ENCODE results near the gene CST3. TPM values are rescaled to one million over a fixed set of nuclear protein-coding genes. Genes with fewer than 3 reads are reported as not detected.

The CST3 gene
- total and polyA plus RNA-seq, 4 donors, result 584 to 1,561 (median 971) TPM

- no peak for DNase-seq
- no peak overlapping the region for H3K4me3 ChIP-seq (ENCODE audit: low read length in 2 of 2)
- H3K4me1 ChIP-seq (ENCODE audit: control insufficient read depth in 1 of 2, insufficient read depth in 2 of 2, low read length in 2 of 2), result no peaks in the 10 kb centered on the region
- intact Hi-C loops (cut with DNase I), result no loop called here
- WGBS, 2 donors, result 84 to 91% methylated on average over 4 of the region's 4 CpGs
- no peak overlapping the region for H3K27ac ChIP-seq (ENCODE audit: low read depth in 1 of 2, low read length in 2 of 2)
- H3K36me3 ChIP-seq (ENCODE audit: control insufficient read depth in 1 of 2, insufficient read depth in 2 of 2, low read length in 1 of 2), result peaks cover 0 to 8% of the 10 kb centered on the region in 2 donors
- ATAC-seq (ENCODE audit: low FRiP score), result no peak
- H3K27me3 ChIP-seq (ENCODE audit: control insufficient read depth in 1 of 2, insufficient read depth in 2 of 2, low read length in 1 of 2), result no peaks in the 10 kb centered on the region
- no peaks in the 10 kb centered on the region for H3K9me3 ChIP-seq (ENCODE audit: control insufficient read depth, low read length)
These were observed 7.3 kb downstream of the CST3 start for GRCh38 chr20:23630392-23630849.

GRCh38 chr20:23629542-23630391 is 8.0 kb downstream of the CST3 start:
- intact Hi-C loops (cut with DNase I), result loop anchor here in 1 of 2 donors (10.0 kb wide), 1 partner anchor 205 kb away; the partner anchor contains the start of gene NAPB
- no peaks in the 10 kb centered on the region for H3K4me1 ChIP-seq (ENCODE audit: control insufficient read depth in 1 of 2, insufficient read depth in 2 of 2, low read length in 2 of 2)
- no peak overlapping the region for H3K27ac ChIP-seq (ENCODE audit: low read depth in 1 of 2, low read length in 2 of 2)

GRCh38 chr20:23629017-23629541 is 8.7 kb downstream of the CST3 start:
- H3K27me3 ChIP-seq (ENCODE audit: control insufficient read depth in 1 of 2, insufficient read depth in 2 of 2, low read length in 1 of 2), result no peaks in the 10 kb centered on the region
- WGBS, 2 donors, result 62 to 64% methylated on average over 7 of the region's 7 CpGs
- DNase-seq, result no peak
- peak; percentile 41 for ATAC-seq (ENCODE audit: low FRiP score)
- no peaks in the 10 kb centered on the region for H3K4me1 ChIP-seq (ENCODE audit: control insufficient read depth in 1 of 2, insufficient read depth in 2 of 2, low read length in 2 of 2)
- no peak overlapping the region for H3K4me3 ChIP-seq (ENCODE audit: low read length in 2 of 2)
- H3K9me3 ChIP-seq (ENCODE audit: control insufficient read depth, low read length), result no peaks in the 10 kb centered on the region
- peaks cover 0 to 5% of the 10 kb centered on the region in 2 donors for H3K36me3 ChIP-seq (ENCODE audit: control insufficient read depth in 1 of 2, insufficient read depth in 2 of 2, low read length in 1 of 2)
- no peak overlapping the region for H3K27ac ChIP-seq (ENCODE audit: low read depth in 1 of 2, low read length in 2 of 2)
- intact Hi-C loops (cut with DNase I), result loop anchor here in 1 of 2 donors (10.0 kb wide), 1 partner anchor 204 kb away; the partner anchor contains the start of gene NAPB

More at GRCh38 chr20:23629542-23630391, 8.0 kb downstream of the CST3 start:
- Histone ChIP-seq H3K27me3 (ENCODE audit: control insufficient read depth in 1 of 2, insufficient read depth in 2 of 2, low read length in 1 of 2) (no peaks in the 10 kb centered on the region), H3K36me3 (ENCODE audit: control insufficient read depth in 1 of 2, insufficient read depth in 2 of 2, low read length in 1 of 2) (peaks cover 0 to 7% of the 10 kb centered on the region in 2 donors), H3K9me3 (ENCODE audit: control insufficient read depth, low read length) (no peaks in the 10 kb centered on the region), H3K4me3 (ENCODE audit: low read length in 2 of 2) (no peak overlapping the region)
- WGBS, 2 donors, result 72 to 80% methylated on average over 12 of the region's 12 CpGs
- no peak for DNase-seq
- ATAC-seq (ENCODE audit: low FRiP score), result no peak

- Histone ChIP-seq H3K36me3 (ENCODE audit: control insufficient read depth in 1 of 2, insufficient read depth in 2 of 2, low read length in 1 of 2) (peaks cover 0 to 5% of the 10 kb centered on the region in 2 donors), H3K27me3 (ENCODE audit: control insufficient read depth in 1 of 2, insufficient read depth in 2 of 2, low read length in 1 of 2) (no peaks in the 10 kb centered on the region), H3K27ac (ENCODE audit: low read depth in 1 of 2, low read length in 2 of 2) (no peak overlapping the region), H3K4me3 (ENCODE audit: low read length in 2 of 2) (no peak overlapping the region), H3K4me1 (ENCODE audit: control insufficient read depth in 1 of 2, insufficient read depth in 2 of 2, low read length in 2 of 2) (no peaks in the 10 kb centered on the region), H3K9me3 (ENCODE audit: control insufficient read depth, low read length) (no peaks in the 10 kb centered on the region)
- intact Hi-C loops (cut with DNase I), result loop anchor here in 1 of 2 donors (10.0 kb wide), 1 partner anchor 204 kb away; the partner anchor contains the start of gene NAPB
- ATAC-seq (ENCODE audit: low FRiP score) (no peak), DNase-seq (no peak)
- WGBS, 2 donors, result 88 to 93% methylated on average over 6 of the region's 6 CpGs
These were observed 9.2 kb downstream of the CST3 start for GRCh38 chr20:23628402-23629016.

GRCh38 chr20:23627501-23627900 is 10.3 kb downstream of the CST3 start:
- ATAC-seq (ENCODE audit: low FRiP score) (no peak), DNase-seq (no peak)
- WGBS, 2 donors, result 71 to 86% methylated on average over 3 of the region's 3 CpGs
- Histone ChIP-seq H3K4me3 (ENCODE audit: low read length in 2 of 2) (no peak overlapping the region), H3K4me1 (ENCODE audit: control insufficient read depth in 1 of 2, insufficient read depth in 2 of 2, low read length in 2 of 2) (no peaks in the 10 kb centered on the region), H3K27me3 (ENCODE audit: control insufficient read depth in 1 of 2, insufficient read depth in 2 of 2, low read length in 1 of 2) (no peaks in the 10 kb centered on the region), H3K27ac (ENCODE audit: low read depth in 1 of 2, low read length in 2 of 2) (no peak overlapping the region), H3K9me3 (ENCODE audit: control insufficient read depth, low read length) (no peaks in the 10 kb centered on the region), H3K36me3 (ENCODE audit: control insufficient read depth in 1 of 2, insufficient read depth in 2 of 2, low read length in 1 of 2) (peaks cover 0 to 2% of the 10 kb centered on the region in 2 donors)
- intact Hi-C loops (cut with DNase I), result loop anchor here in 1 of 2 donors (10.0 kb wide), 1 partner anchor 203 kb away; the partner anchor contains the start of gene NAPB

GRCh38 chr20:23626040-23626620 is 11.6 kb downstream of the CST3 start:
- no peaks in the 10 kb centered on the region for H3K27me3 ChIP-seq (ENCODE audit: control insufficient read depth in 1 of 2, insufficient read depth in 2 of 2, low read length in 1 of 2)
- no peaks in the 10 kb centered on the region for H3K9me3 ChIP-seq (ENCODE audit: control insufficient read depth, low read length)
- no peaks in the 10 kb centered on the region for H3K36me3 ChIP-seq (ENCODE audit: control insufficient read depth in 1 of 2, insufficient read depth in 2 of 2, low read length in 1 of 2)
- intact Hi-C loops (cut with DNase I), result loop anchor here in 1 of 2 donors (10.0 kb wide), 1 partner anchor 201 kb away; the partner anchor contains the start of gene NAPB
- H3K27ac ChIP-seq (ENCODE audit: low read depth in 1 of 2, low read length in 2 of 2), result no peak overlapping the region
- ATAC-seq (ENCODE audit: low FRiP score), result no peak
- DNase-seq, result no peak
- H3K4me1 ChIP-seq (ENCODE audit: control insufficient read depth in 1 of 2, insufficient read depth in 2 of 2, low read length in 2 of 2), result no peaks in the 10 kb centered on the region
- WGBS, 2 donors, result 68 to 70% methylated on average over 4 of the region's 4 CpGs
- no peak overlapping the region for H3K4me3 ChIP-seq (ENCODE audit: low read length in 2 of 2)

GRCh38 chr20:23625236-23625964 is 12.4 kb downstream of the CST3 start:
- intact Hi-C loops (cut with DNase I), result loop anchor here in 1 of 2 donors (10.0 kb wide), 1 partner anchor 201 kb away; the partner anchor contains the start of gene NAPB
- Histone ChIP-seq H3K27ac (ENCODE audit: low read depth in 1 of 2, low read length in 2 of 2) (no peak overlapping the region), H3K9me3 (ENCODE audit: control insufficient read depth, low read length) (no peaks in the 10 kb centered on the region), H3K27me3 (ENCODE audit: control insufficient read depth in 1 of 2, insufficient read depth in 2 of 2, low read length in 1 of 2) (no peaks in the 10 kb centered on the region), H3K36me3 (ENCODE audit: control insufficient read depth in 1 of 2, insufficient read depth in 2 of 2, low read length in 1 of 2) (no peaks in the 10 kb centered on the region), H3K4me1 (ENCODE audit: control insufficient read depth in 1 of 2, insufficient read depth in 2 of 2, low read length in 2 of 2) (no peaks in the 10 kb centered on the region), H3K4me3 (ENCODE audit: low read length in 2 of 2) (no peak overlapping the region)
- 75 to 77% methylated on average over 9 of the region's 9 CpGs for WGBS, 2 donors
- no peak for DNase-seq
- ATAC-seq (ENCODE audit: low FRiP score), result no peak

- no peak for ATAC-seq (ENCODE audit: low FRiP score)
- intact Hi-C loops (cut with DNase I), result loop anchor here in 1 of 2 donors (10.0 kb wide), 1 partner anchor 200 kb away; the partner anchor contains the start of gene NAPB
- H3K36me3 ChIP-seq (ENCODE audit: control insufficient read depth in 1 of 2, insufficient read depth in 2 of 2, low read length in 1 of 2), result no peaks in the 10 kb centered on the region
- no peak for DNase-seq
- H3K27me3 ChIP-seq (ENCODE audit: control insufficient read depth in 1 of 2, insufficient read depth in 2 of 2, low read length in 1 of 2), result no peaks in the 10 kb centered on the region
- no peaks in the 10 kb centered on the region for H3K4me1 ChIP-seq (ENCODE audit: control insufficient read depth in 1 of 2, insufficient read depth in 2 of 2, low read length in 2 of 2)
- WGBS, 2 donors, result 65 to 73% methylated on average over 2 of the region's 2 CpGs
- H3K4me3 ChIP-seq (ENCODE audit: low read length in 2 of 2), result no peak overlapping the region
- no peaks in the 10 kb centered on the region for H3K9me3 ChIP-seq (ENCODE audit: control insufficient read depth, low read length)
- H3K27ac ChIP-seq (ENCODE audit: low read depth in 1 of 2, low read length in 2 of 2), result no peak overlapping the region
These were observed 13.4 kb downstream of the CST3 start for GRCh38 chr20:23624324-23624691.
